Small intestine (tissue), 7 donors: ENCODE results near the gene BID. TPM values are rescaled to one million over a fixed set of nuclear protein-coding genes. Genes with fewer than 3 reads are reported as not detected.
A peak's percentile ranks its signal among the peaks of the same experiment; 100 is the strongest.

Experiments used
- DNase-seq, 2 donors: peaks; one replicate each; pipeline versions ENCODE4 v3.0.0 to v3.0.0-alpha.2; 2013
- FAIRE-seq: peaks from 2 replicates; lab custom pipeline; 2012; peaks lifted over from hg19 to GRCh38; lab: Jason Lieb, UNC
- H3K27ac ChIP-seq, 3 donors: one replicate each; pipeline ENCODE4 v1.5.1; 2013; ENCODE audit warnings: low read length in 2 of 3, mild to moderate bottlenecking in 2 of 3, control low read depth in 1 of 3, inconsistent platforms in 1 of 3, low read depth in 1 of 3, moderate library complexity in 1 of 3
- H3K27me3 ChIP-seq, 3 donors: one replicate each; pipeline ENCODE4 v1.6.1; 2013; ENCODE audit warnings: low read length in 3 of 3, inconsistent platforms in 1 of 3; ENCODE audit not compliant: control insufficient read depth in 3 of 3, insufficient read depth in 3 of 3
- H3K36me3 ChIP-seq, 3 donors: one replicate each; pipeline ENCODE4 v1.6.1; 2013; ENCODE audit warnings: low read length in 3 of 3, inconsistent platforms in 1 of 3, low read depth in 1 of 3, mild to moderate bottlenecking in 1 of 3, moderate library complexity in 1 of 3; ENCODE audit not compliant: control insufficient read depth in 3 of 3, insufficient read depth in 2 of 3
- H3K4me1 ChIP-seq, 3 donors: one replicate each; pipeline ENCODE4 v1.6.1; 2013; ENCODE audit warnings: low read length in 2 of 3, inconsistent platforms in 1 of 3, low read depth in 1 of 3, mild to moderate bottlenecking in 1 of 3, moderate library complexity in 1 of 3; ENCODE audit not compliant: control insufficient read depth in 3 of 3, insufficient read depth in 2 of 3
- H3K4me3 ChIP-seq, 3 donors: one replicate each; pipeline ENCODE4 v1.5.1; 2013; ENCODE audit warnings: low read length in 3 of 3, control low read depth in 1 of 3, inconsistent platforms in 1 of 3, low read depth in 1 of 3, mild to moderate bottlenecking in 1 of 3, moderate library complexity in 1 of 3
- H3K9me3 ChIP-seq, 2 donors: one replicate each; pipeline ENCODE4 v1.6.1; 2013; ENCODE audit warnings: low read depth in 1 of 2, low read length in 1 of 2; ENCODE audit not compliant: control insufficient read depth in 2 of 2, insufficient read depth in 1 of 2
- WGBS, 3 donors: extraction: QIAGEN DNeasy Blood & Tissue Kit; methylation state at CpG; one replicate each; pipeline ENCODE4 v1.1.7; 2013; 5-methylcytosine and 5-hydroxymethylcytosine counted together
- polyA plus RNA-seq, 4 donors: library from polyadenylated mRNA; stranded (reverse) in 3 of 4; unstranded in 1 of 4; fragments of 200-250 nt in 3 of 4; fragments of 120-200 nt in 1 of 4; gene quantifications; one replicate each; pipeline versions ENCODE4 v1.2.1 to v1.2.3, GENCODE V29; 2013
- donor health status: healthy with polysubstance abuse.
- donor health status: control.
- donor health status: control.
- donor health status: Bipolar disorder and iron deficiency.
- donor health status: healthy.

The BID gene
- polyA plus RNA-seq, 4 donors = 12.7 to 59.4 (median 19.6) TPM

DNA sequence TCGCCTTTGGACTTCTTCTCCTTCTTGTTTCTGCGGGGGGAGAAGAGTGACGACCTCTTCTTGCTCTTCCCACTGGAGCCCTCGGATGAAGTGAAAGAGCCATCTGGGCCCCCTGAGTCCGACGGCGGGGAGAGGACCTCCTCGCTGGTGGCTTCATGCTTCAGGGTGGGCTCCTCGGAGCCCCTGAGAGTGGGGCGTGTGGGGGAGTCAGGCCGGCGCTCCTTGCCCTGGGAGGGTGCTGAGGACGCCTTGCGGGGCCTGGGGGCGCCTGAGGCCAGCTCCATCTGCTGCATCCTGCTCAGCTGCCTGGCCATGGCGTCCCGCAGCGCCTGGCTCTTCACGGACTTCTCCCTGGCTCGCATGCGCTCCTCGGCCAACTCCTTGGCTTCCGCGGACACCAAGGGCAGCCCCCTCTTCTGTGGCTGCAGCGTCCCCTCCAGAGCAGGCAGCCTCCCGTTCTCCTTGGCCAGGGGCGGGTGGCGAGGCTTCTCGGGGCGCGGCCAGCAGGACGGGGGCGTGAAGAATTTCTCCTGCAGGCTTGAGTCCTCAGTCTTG lies 43.3 kb upstream of the BID start:
- Histone ChIP-seq H3K9me3 (no peaks in the 10 kb centered on the region), H3K4me1 (no peaks in the 10 kb centered on the region), H3K36me3 (peaks cover 3 to 84% (median 6%) of the 10 kb centered on the region in 3 donors), H3K27ac (no peak overlapping the region), H3K4me3 (no peak overlapping the region), H3K27me3 (no peaks in the 10 kb centered on the region)
- DNase-seq = no peak
- 92 to 94% (median 94%) methylated on average over 33 of the region's 33 CpGs for WGBS, 3 donors
- no peak for FAIRE-seq

DNA sequence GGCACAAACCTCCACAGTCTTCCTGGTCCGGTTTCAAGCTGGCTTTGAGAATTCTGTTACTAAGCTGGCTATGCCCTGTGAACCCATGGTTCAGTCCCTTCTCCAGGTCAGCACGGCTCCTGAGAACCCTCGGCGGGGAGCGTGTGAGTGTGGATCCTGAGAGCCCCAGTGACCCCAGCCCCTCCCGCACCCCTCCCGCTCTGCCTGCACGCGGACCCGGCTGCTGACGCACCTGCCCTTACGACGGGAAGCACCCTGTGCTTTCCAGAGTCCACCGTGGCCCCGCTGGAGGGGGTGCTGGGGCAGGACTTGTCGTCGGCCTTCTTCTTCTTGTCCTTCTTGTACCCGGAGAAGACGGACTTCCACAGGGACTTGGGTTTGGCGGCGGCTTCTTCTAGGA lies 42.8 kb upstream of the BID start:
- H3K4me3 ChIP-seq = no peak overlapping the region
- 92 to 94% (median 92%) methylated on average over 13 to 21 of the region's 21 CpGs for WGBS, 3 donors
- no peaks in the 10 kb centered on the region for H3K4me1 ChIP-seq

DNA sequence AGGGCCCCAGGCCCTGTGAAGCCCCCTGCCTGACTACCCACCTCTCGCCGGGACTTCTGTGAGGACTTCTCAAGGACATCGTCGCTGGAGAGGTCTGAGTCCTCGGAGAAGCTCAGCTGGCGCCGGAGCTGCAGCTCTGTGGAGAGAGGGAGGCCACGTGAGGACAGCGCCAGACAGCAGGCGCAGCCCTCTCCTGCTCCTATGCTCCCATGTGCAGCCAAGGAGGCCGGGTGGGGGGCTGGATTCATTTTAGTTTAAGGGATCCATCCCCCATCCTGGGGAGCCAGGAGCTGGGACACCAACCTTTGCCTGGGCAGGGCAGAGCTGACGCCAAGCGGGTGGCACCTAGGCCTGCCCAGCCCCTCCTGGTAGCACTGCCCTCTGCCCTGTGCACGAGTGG lies 42.4 kb upstream of the BID start:
- Histone ChIP-seq H3K36me3 (peaks cover 3 to 83% (median 6%) of the 10 kb centered on the region in 3 donors), H3K27me3 (no peaks in the 10 kb centered on the region), H3K9me3 (no peaks in the 10 kb centered on the region), H3K4me3 (no peak overlapping the region), H3K27ac (no peak overlapping the region), H3K4me1 (no peaks in the 10 kb centered on the region)
- WGBS, 3 donors = 88 to 90% (median 89%) methylated on average over 14 of the region's 14 CpGs
- DNase-seq (no peak), FAIRE-seq (no peak)

More for the DNA sequence above, 42.8 kb upstream of the BID start:
- Histone ChIP-seq H3K27me3 (no peaks in the 10 kb centered on the region), H3K27ac (no peak overlapping the region), H3K36me3 (peaks cover 3 to 84% (median 6%) of the 10 kb centered on the region in 3 donors), H3K9me3 (no peaks in the 10 kb centered on the region)
- DNase-seq (no peak), FAIRE-seq (no peak)

DNA sequence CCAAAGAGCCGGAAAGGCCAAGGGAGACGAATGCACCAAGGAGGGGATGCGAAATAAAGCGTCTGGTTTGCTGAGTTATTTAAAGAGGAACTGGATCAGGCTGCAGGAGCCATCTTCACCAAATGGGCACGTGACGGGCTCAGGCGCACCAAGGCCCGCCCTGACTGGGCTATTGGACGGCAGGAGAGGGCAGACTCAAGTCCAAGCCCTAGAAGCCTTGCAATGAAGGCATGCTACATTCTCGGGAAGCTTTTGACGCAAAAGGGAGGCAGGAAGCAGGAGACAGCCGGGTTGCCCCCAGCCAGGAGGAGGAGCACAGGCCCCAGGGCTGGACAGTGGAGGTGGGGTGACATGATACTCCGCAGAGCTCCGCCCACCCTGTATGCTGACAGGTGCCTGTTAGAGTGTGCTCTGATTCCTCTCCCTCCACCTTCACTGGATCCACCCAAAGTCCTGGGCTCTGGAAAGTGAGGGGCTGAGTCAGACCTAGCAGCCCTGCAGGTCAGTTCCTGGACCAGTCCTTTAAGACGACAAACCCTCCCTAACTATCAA lies 41.5 kb upstream of the BID start:
- peaks cover 3 to 82% (median 6%) of the 10 kb centered on the region in 3 donors for H3K36me3 ChIP-seq
- peaks cover 0 to 7% (median 2%) of the 10 kb centered on the region in 3 donors for H3K4me1 ChIP-seq
- 94 to 96% (median 95%) methylated on average over 15 of the region's 15 CpGs for WGBS, 3 donors
- no peaks in the 10 kb centered on the region for H3K9me3 ChIP-seq
- no peak overlapping the region for H3K27ac ChIP-seq
- H3K27me3 ChIP-seq = no peaks in the 10 kb centered on the region
- FAIRE-seq (no peak), DNase-seq (no peak)
- H3K4me3 ChIP-seq = no peak overlapping the region

DNA sequence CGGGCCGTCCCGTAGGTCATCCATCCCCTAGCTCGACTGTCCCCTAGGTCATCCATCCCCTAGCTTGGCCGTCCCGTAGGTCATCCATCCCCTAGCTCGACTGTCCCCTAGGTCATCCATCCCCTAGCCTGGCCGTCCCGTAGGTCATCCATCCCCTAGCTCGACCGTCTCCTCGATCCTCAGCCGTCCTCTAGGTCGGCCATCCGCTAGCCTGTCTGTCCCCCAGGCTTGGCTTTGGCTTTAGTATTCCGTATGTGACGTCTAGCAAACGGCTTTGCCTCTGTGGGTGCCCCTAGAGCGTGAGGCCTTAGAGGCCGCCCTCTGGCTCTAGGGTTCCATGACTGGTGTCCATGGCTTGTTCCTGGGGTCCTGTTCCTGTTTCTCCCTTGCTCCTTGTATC lies 40.6 kb upstream of the BID start:
- DNase-seq = no peak

DNA sequence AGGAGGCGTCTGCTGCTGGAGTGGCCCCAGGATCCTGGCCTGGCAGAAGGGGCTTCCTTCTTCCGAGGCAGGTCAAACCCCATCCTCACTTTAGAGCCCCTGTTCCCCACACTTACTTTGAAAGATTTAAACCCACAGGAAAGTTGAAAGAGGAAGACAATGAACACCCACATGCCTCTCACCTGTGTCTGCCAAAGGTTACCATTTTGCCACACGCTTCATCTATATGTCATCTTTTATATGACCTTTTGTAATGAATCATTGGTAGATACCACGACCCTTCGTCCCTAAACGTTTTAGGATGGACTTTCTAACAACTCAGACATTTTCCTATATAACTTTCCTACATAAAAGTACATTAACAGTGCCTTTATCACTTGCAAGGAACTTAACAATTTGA lies 39.8 kb upstream of the BID start:
- Histone ChIP-seq H3K4me1 (peaks cover 0 to 9% (median 2%) of the 10 kb centered on the region in 3 donors), H3K9me3 (no peaks in the 10 kb centered on the region), H3K27me3 (no peaks in the 10 kb centered on the region), H3K27ac (no peak overlapping the region), H3K4me3 (no peak overlapping the region), H3K36me3 (peaks cover 4 to 87% (median 6%) of the 10 kb centered on the region in 3 donors)
- DNase-seq = no peak
- FAIRE-seq = no peak
- 81 to 87% (median 82%) methylated on average over 6 of the region's 6 CpGs for WGBS, 3 donors

More for the DNA sequence above, 40.6 kb upstream of the BID start:
- H3K4me1 ChIP-seq = peaks cover 0 to 9% (median 2%) of the 10 kb centered on the region in 3 donors
- 94 to 96% (median 96%) methylated on average over 16 to 20 of the region's 20 CpGs for WGBS, 3 donors
- H3K4me3 ChIP-seq = no peak overlapping the region
- peaks cover 3 to 86% (median 6%) of the 10 kb centered on the region in 3 donors for H3K36me3 ChIP-seq
- FAIRE-seq = no peak
- H3K9me3 ChIP-seq = no peaks in the 10 kb centered on the region
- H3K27me3 ChIP-seq = no peaks in the 10 kb centered on the region
- H3K27ac ChIP-seq = no peak overlapping the region

DNA sequence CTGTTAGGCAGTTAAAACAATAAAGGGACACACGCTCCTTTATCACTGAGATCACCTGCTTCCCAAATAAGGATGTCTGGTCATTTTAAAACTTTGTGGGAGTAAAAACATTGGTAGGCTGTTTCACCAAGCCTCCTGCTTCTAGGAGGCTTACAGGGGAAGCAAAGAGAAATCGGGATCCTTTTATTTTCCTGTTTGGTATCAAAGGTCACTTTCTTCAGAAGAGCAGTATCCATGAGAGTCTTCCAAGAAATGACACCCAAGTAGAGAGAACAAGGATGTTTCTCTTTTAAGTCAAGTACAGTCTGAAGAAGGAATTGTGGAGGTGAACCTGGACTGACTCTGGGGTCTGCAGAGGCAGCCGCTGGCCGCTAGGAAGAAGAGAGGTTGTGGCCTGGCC lies 36.9 kb upstream of the BID start:
- FAIRE-seq (no peak), DNase-seq (peak; percentile 38 to 47)
- WGBS, 3 donors = 55 to 79% (median 59%) methylated on average over 4 of the region's 4 CpGs
- H3K9me3 ChIP-seq = no peaks in the 10 kb centered on the region
- peaks cover 4 to 83% (median 6%) of the 10 kb centered on the region in 3 donors for H3K36me3 ChIP-seq
- H3K4me1 ChIP-seq = peaks cover 0 to 9% (median 2%) of the 10 kb centered on the region in 3 donors
- H3K27ac ChIP-seq = no peak overlapping the region
- H3K4me3 ChIP-seq = no peak overlapping the region
- H3K27me3 ChIP-seq = no peaks in the 10 kb centered on the region

DNA sequence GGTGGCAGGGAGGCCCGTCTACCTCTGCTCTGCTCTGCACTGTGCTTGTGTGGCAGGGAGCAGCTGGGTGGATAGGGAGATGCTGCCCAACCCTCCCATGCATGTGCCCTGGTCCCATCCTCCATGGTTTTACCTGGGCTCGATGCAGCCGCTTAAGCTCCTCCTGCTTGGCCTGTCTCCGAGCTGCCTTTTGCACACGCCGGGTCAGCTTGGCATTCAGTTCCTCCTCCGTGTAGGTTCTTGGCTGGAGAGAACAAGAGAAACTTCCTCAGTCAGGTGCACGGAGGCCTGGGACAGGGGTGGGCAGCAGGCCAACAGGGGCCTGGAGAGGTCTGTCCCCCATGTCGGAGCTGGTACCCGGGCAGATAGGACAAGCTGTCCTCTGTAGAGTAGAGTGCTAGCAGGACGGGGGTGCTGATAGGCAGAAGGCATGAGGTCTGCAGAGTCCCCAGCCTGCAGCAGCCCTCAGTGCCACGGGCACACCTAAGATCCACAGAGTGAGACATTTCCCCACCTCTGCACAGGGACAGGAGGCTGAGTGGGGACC lies 36.4 kb upstream of the BID start:
- FAIRE-seq (no peak), DNase-seq (no peak)
- Histone ChIP-seq H3K4me3 (no peak overlapping the region), H3K9me3 (no peaks in the 10 kb centered on the region), H3K27ac (peak overlapping the region in 1 of 3 donors; percentile 7), H3K4me1 (peaks cover 0 to 9% (median 2%) of the 10 kb centered on the region in 3 donors), H3K36me3 (peaks cover 4 to 81% (median 6%) of the 10 kb centered on the region in 3 donors), H3K27me3 (no peaks in the 10 kb centered on the region)
- WGBS, 3 donors = 47 to 67% (median 49%) methylated on average over 12 of the region's 12 CpGs
